HCT116 (cell line): ENCODE measurements around the gene TFDP1. TPM values are rescaled to one million over a fixed set of nuclear protein-coding genes. Genes with fewer than 3 reads are reported as not detected.

Experiments
- ATAC-seq: fragments of 200-7000 bp; cut with Tn5 transposase; 2 replicates; pipeline ENCODE4 v1.9.1; 2020; ENCODE audit warnings: mild to moderate bottlenecking, moderate library complexity
- BruUV-seq: library from RNA; stranded (reverse); fragments of 400-500 nt; replicated peaks from 2 replicates; lab custom pipeline; 2021; lab: Mats Ljungman, UMichigan
- CTCF ChIA-PET: fragments of 300-600 bp; sonication (Branson Sonifier 250); formaldehyde crosslinking; loops from one replicate; lab custom pipeline; 2021; ENCODE audit warnings: antibody characterized with exemption; lab: Charles Lee
- POLR2A ChIA-PET: fragments of 300-600, 350-600 bp; sonication (Branson Sonifier 250); formaldehyde crosslinking; loops from one replicate; lab custom pipeline; 2021; ENCODE audit warnings: antibody characterized with exemption; lab: Charles Lee
- RAD21 ChIA-PET, 2 experiments: fragments of 300-600 bp; sonication (Branson Sonifier 250); formaldehyde crosslinking; loops; one replicate each; lab custom pipeline; 2023; ENCODE audit warnings: low total read pairs in 2 of 2; ENCODE audit not compliant: uncharacterized antibody in 2 of 2, unreplicated experiment in 2 of 2, low non-redundant PET in 1 of 2; lab: Charles Lee
- DNase-seq: peaks from one replicate; pipeline ENCODE4 v3.0.0-alpha.2; 2010; ENCODE audit warnings: low read depth, low spot score
- H2AFZ ChIP-seq: fragments of 200-600 bp; shearing (Covaris generic), sonication (generic); 2 replicates; pipeline ENCODE4 v1.6.1; 2017; ENCODE audit warnings: low read depth, mixed run types, mixed read lengths, antibody characterized with exemption, low read length; ENCODE audit not compliant: poor library complexity, severe bottlenecking
- H3K27ac ChIP-seq: 2 replicates; pipeline ENCODE4 v1.5.1; 2012; ENCODE audit warnings: low read depth, low read length
- H3K27me3 ChIP-seq: fragments of 200-600 bp; sonication (generic); 2 replicates; pipeline ENCODE4 v1.6.1; 2016; ENCODE audit warnings: mixed run types, low read length, mixed read lengths; ENCODE audit not compliant: insufficient read depth
- H3K36me3 ChIP-seq, 2 experiments: fragments of 200-500 bp in 1 of 2; fragments of 200-600 bp in 1 of 2; sonication (Bioruptor generic) in 1 of 2; sonication (generic) in 1 of 2; 2 replicates each; pipeline versions ENCODE4 v1.5.1 to v1.6.1; 2014 to 2016; ENCODE audit warnings: low read length in 2 of 2, inconsistent platforms in 1 of 2, mixed read lengths in 1 of 2, mixed run types in 1 of 2; ENCODE audit not compliant: insufficient read depth in 2 of 2, control insufficient read depth in 1 of 2
- H3K4me1 ChIP-seq, 2 experiments: fragments of 200-600 bp in 1 of 2; sonication (generic) in 1 of 2; 2 replicates each; pipeline versions ENCODE4 v1.5.1 to v1.6.1; 2012 to 2017; ENCODE audit warnings: low read length in 2 of 2, inconsistent platforms in 1 of 2, mild to moderate bottlenecking in 1 of 2, mixed read lengths in 1 of 2, mixed run types in 1 of 2, moderate library complexity in 1 of 2; ENCODE audit not compliant: insufficient read depth in 2 of 2, control insufficient read depth in 1 of 2
- H3K4me2 ChIP-seq: fragments of 200-600 bp; sonication (generic); 2 replicates; pipeline ENCODE4 v1.6.1; 2017; ENCODE audit warnings: mixed run types, low read length, mixed read lengths
- H3K4me3 ChIP-seq, 2 experiments: fragments of 200-600 bp in 1 of 2; sonication (generic) in 1 of 2; replicated peaks in 1 of 2; 2 replicates each; pipeline ENCODE4 v1.5.1; 2011 to 2016; ENCODE audit warnings: low read length in 2 of 2, control low read depth in 1 of 2, low read depth in 1 of 2, mild to moderate bottlenecking in 1 of 2, mixed read lengths in 1 of 2, mixed run types in 1 of 2
- H3K79me2 ChIP-seq: fragments of 200-600 bp; sonication (generic); 2 replicates; pipeline ENCODE4 v1.6.1; 2017; ENCODE audit warnings: mild to moderate bottlenecking, mixed run types, low read length, moderate library complexity, mixed read lengths; ENCODE audit not compliant: insufficient read depth
- H3K9ac ChIP-seq: fragments of 200-600 bp; sonication (generic); 2 replicates; pipeline ENCODE4 v1.6.1; 2016; ENCODE audit warnings: low read length, mixed read lengths
- H3K9me2 ChIP-seq: fragments of 200-600 bp; sonication (generic), shearing (Covaris generic); 2 replicates; pipeline ENCODE4 v1.6.1; 2017; ENCODE audit warnings: mixed run types, mild to moderate bottlenecking, moderate library complexity; ENCODE audit not compliant: insufficient read depth
- H3K9me3 ChIP-seq, 2 experiments: fragments of 200-500 bp in 1 of 2; fragments of 200-600 bp in 1 of 2; sonication (Bioruptor generic) in 1 of 2; sonication (generic) in 1 of 2; 2 replicates each; pipeline ENCODE4 v1.6.1; 2014 to 2017; ENCODE audit warnings: low read length in 2 of 2, mixed read lengths in 2 of 2, inconsistent platforms in 1 of 2, low read depth in 1 of 2, mild to moderate bottlenecking in 1 of 2, mixed run types in 1 of 2, moderate library complexity in 1 of 2; ENCODE audit not compliant: control insufficient read depth in 1 of 2, insufficient read depth in 1 of 2
- H4K20me1 ChIP-seq: fragments of 200-600 bp; sonication (generic), shearing (Covaris generic); 2 replicates; pipeline ENCODE4 v1.6.1; 2017; ENCODE audit warnings: mixed run types, mild to moderate bottlenecking, moderate library complexity; ENCODE audit not compliant: insufficient read depth
- EGR1 ChIP-seq: IDR thresholded peaks from 2 replicates; pipeline ENCODE4 v1.6.1; 2012; ENCODE audit warnings: low read depth
- ELF1 ChIP-seq: IDR thresholded peaks from 2 replicates; pipeline ENCODE4 v1.6.1; 2012; ENCODE audit warnings: low read depth, borderline replicate concordance
- EZH2 ChIP-seq: fragments of 200-600 bp; sonication (generic); IDR thresholded peaks from 2 replicates; pipeline ENCODE4 v1.6.1; 2017; ENCODE audit warnings: antibody characterized with exemption, mixed run types
- EZH2phosphoT487 ChIP-seq: fragments of 200-600 bp; IDR thresholded peaks from 2 replicates; pipeline ENCODE4 v1.6.1; 2018; ENCODE audit warnings: antibody characterized with exemption, borderline replicate concordance
- POLR2A ChIP-seq: IDR thresholded peaks from 2 replicates; pipeline ENCODE4 v1.7.0; 2011; ENCODE audit warnings: borderline replicate concordance; ENCODE audit not compliant: insufficient read depth, insufficient read length; ENCODE audit errors: extremely low read depth
- POLR2AphosphoS5 ChIP-seq: IDR thresholded peaks from 2 replicates; pipeline ENCODE4 v1.6.1; 2011; ENCODE audit warnings: mild to moderate bottlenecking, low read depth, low read length, moderate library complexity
- SIN3A ChIP-seq: IDR thresholded peaks from 2 replicates; pipeline ENCODE4 v1.6.1; 2012; ENCODE audit warnings: low read depth
- SRF ChIP-seq: IDR thresholded peaks from 2 replicates; pipeline ENCODE4 v1.6.1; 2012; ENCODE audit warnings: low read depth
- YY1 ChIP-seq: IDR thresholded peaks from 2 replicates; pipeline ENCODE4 v1.6.1; 2011; ENCODE audit warnings: low read length, low read depth, moderate library complexity, mild to moderate bottlenecking; ENCODE audit not compliant: insufficient replicate concordance; ENCODE audit errors: extremely low read depth
- intact Hi-C: fragments of 100-400 bp; cut with micrococcal nuclease; formaldehyde crosslinking; loops from 2 replicates; pipeline ENCODE4 v1.10.0; 2022
- total RNA-seq: library from RNA; stranded (reverse); gene quantifications from one replicate; pipeline ENCODE4 v1.2.1, GENCODE V29; 2021; ENCODE audit not compliant: unreplicated experiment
- TF ChIP-seq, protein P1 (sequence below): IDR thresholded peaks from 2 replicates; pipeline ENCODE4 v1.6.1; 2011; ENCODE audit warnings: mild to moderate bottlenecking, low read length, moderate library complexity; ENCODE audit not compliant: insufficient replicate concordance; ENCODE audit errors: extremely low read depth
- TF ChIP-seq, protein P2 (sequence below): IDR thresholded peaks from 2 replicates; pipeline ENCODE4 v1.6.1; 2012
- TF ChIP-seq, protein P3 (sequence below): IDR thresholded peaks from 2 replicates; pipeline ENCODE4 v1.6.1; 2012; ENCODE audit warnings: low read depth
- TF ChIP-seq, protein P4 (sequence below), 3 experiments: fragments of 200-600 bp in 1 of 3; sonication (generic) in 1 of 3; IDR thresholded peaks in 2 of 3; conservative IDR thresholded peaks in 1 of 3; 2 replicates each; pipeline ENCODE4 v1.5.1; 2012 to 2017; ENCODE audit warnings: low read depth in 2 of 3, low read length in 2 of 3, antibody characterized with exemption in 1 of 3, borderline replicate concordance in 1 of 3, control low read depth in 1 of 3, mild to moderate bottlenecking in 1 of 3, mixed read lengths in 1 of 3, mixed run types in 1 of 3, moderate library complexity in 1 of 3; ENCODE audit not compliant: insufficient read depth in 1 of 3
- TF ChIP-seq, protein P5 (sequence below): IDR thresholded peaks from 2 replicates; pipeline ENCODE4 v1.6.1; 2012

The TFDP1 gene
- total RNA-seq, 1 experiment from 2014 or later: 169 TPM

DNA sequence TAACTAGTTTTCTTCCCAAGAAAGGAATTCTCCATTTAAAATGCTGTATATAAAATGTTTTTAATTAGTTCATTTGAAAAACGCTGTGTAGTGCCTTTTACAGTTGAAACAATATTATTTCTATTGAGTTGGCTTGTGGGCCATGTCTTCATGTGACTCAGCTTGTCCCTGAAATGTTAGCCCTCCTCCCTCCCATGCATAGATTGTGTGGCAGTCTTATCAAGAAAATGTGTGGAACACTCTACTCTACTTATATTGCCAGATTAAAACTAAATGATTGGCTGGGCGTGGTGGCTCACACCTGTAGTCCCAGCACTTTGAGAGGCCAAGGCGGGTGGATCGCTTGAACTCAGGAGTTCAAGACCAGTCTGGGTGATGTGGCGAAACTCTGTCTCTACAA lies 33.4 kb downstream of the TFDP1 start:
- H3K4me1 ChIP-seq: no peaks in the 10 kb centered on the region
- ATAC-seq (no peak), DNase-seq (no peak)
- H3K4me3 ChIP-seq: no peak overlapping the region
- no peak overlapping the region for H3K9ac ChIP-seq
- ChIA-PET POLR2A (no interaction called here), CTCF (no interaction called here), RAD21 (no interaction called here)
- no peaks in the 10 kb centered on the region for H3K27me3 ChIP-seq
- H3K9me2 ChIP-seq: no peaks in the 10 kb centered on the region
- H3K9me3 ChIP-seq: no peaks in the 10 kb centered on the region
- no TSS peak for BruUV-seq
- no peak overlapping the region for H3K4me2 ChIP-seq
- peaks cover 99% of the 10 kb centered on the region for H3K79me2 ChIP-seq
- H3K27ac ChIP-seq: no peak overlapping the region
- intact Hi-C loops: no loop called here
- no peak for TF ChIP-seq POLR2AphosphoS5
- no peak for TF ChIP-seq POLR2A
- no peak for TF ChIP-seq ELF1
- TF ChIP-seq EZH2: no peak
- TF ChIP-seq SIN3A: no peak
- TF ChIP-seq, protein P1, sequence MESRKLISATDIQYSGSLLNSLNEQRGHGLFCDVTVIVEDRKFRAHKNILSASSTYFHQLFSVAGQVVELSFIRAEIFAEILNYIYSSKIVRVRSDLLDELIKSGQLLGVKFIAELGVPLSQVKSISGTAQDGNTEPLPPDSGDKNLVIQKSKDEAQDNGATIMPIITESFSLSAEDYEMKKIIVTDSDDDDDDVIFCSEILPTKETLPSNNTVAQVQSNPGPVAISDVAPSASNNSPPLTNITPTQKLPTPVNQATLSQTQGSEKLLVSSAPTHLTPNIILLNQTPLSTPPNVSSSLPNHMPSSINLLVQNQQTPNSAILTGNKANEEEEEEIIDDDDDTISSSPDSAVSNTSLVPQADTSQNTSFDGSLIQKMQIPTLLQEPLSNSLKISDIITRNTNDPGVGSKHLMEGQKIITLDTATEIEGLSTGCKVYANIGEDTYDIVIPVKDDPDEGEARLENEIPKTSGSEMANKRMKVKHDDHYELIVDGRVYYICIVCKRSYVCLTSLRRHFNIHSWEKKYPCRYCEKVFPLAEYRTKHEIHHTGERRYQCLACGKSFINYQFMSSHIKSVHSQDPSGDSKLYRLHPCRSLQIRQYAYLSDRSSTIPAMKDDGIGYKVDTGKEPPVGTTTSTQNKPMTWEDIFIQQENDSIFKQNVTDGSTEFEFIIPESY: no peak
- TF ChIP-seq YY1: no peak
- TF ChIP-seq, protein P2, sequence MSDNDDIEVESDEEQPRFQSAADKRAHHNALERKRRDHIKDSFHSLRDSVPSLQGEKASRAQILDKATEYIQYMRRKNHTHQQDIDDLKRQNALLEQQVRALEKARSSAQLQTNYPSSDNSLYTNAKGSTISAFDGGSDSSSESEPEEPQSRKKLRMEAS: no peak
- no peak for TF ChIP-seq SRF
- TF ChIP-seq, protein P3, sequence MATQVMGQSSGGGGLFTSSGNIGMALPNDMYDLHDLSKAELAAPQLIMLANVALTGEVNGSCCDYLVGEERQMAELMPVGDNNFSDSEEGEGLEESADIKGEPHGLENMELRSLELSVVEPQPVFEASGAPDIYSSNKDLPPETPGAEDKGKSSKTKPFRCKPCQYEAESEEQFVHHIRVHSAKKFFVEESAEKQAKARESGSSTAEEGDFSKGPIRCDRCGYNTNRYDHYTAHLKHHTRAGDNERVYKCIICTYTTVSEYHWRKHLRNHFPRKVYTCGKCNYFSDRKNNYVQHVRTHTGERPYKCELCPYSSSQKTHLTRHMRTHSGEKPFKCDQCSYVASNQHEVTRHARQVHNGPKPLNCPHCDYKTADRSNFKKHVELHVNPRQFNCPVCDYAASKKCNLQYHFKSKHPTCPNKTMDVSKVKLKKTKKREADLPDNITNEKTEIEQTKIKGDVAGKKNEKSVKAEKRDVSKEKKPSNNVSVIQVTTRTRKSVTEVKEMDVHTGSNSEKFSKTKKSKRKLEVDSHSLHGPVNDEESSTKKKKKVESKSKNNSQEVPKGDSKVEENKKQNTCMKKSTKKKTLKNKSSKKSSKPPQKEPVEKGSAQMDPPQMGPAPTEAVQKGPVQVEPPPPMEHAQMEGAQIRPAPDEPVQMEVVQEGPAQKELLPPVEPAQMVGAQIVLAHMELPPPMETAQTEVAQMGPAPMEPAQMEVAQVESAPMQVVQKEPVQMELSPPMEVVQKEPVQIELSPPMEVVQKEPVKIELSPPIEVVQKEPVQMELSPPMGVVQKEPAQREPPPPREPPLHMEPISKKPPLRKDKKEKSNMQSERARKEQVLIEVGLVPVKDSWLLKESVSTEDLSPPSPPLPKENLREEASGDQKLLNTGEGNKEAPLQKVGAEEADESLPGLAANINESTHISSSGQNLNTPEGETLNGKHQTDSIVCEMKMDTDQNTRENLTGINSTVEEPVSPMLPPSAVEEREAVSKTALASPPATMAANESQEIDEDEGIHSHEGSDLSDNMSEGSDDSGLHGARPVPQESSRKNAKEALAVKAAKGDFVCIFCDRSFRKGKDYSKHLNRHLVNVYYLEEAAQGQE: no peak
- TF ChIP-seq EZH2phosphoT487: no peak
- TF ChIP-seq EGR1: no peak
- TF ChIP-seq, protein P4, sequence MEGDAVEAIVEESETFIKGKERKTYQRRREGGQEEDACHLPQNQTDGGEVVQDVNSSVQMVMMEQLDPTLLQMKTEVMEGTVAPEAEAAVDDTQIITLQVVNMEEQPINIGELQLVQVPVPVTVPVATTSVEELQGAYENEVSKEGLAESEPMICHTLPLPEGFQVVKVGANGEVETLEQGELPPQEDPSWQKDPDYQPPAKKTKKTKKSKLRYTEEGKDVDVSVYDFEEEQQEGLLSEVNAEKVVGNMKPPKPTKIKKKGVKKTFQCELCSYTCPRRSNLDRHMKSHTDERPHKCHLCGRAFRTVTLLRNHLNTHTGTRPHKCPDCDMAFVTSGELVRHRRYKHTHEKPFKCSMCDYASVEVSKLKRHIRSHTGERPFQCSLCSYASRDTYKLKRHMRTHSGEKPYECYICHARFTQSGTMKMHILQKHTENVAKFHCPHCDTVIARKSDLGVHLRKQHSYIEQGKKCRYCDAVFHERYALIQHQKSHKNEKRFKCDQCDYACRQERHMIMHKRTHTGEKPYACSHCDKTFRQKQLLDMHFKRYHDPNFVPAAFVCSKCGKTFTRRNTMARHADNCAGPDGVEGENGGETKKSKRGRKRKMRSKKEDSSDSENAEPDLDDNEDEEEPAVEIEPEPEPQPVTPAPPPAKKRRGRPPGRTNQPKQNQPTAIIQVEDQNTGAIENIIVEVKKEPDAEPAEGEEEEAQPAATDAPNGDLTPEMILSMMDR (IDR thresholded peaks at IDR 0.05 in 2 of 3, conservative IDR thresholded peaks at IDR 0.05 in 1 of 3; ENCODE audit: borderline replicate concordance in 1 of 3, insufficient read depth in 1 of 3, low read depth in 2 of 3, low read length in 2 of 3): no peak
- TF ChIP-seq, protein P5, sequence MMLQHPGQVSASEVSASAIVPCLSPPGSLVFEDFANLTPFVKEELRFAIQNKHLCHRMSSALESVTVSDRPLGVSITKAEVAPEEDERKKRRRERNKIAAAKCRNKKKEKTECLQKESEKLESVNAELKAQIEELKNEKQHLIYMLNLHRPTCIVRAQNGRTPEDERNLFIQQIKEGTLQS: no peak
- H3K36me3 ChIP-seq: peaks cover 6 to 36% of the 10 kb centered on the region in 2 experiments; a peak in 3 of 4 replicates
- peaks cover 10% of the 10 kb centered on the region; the same call in 1 of the 2 replicates for H4K20me1 ChIP-seq
- H2AFZ ChIP-seq: no peak overlapping the region
